Measurements from ENCODE around the gene HCFC1R1. TPM values are rescaled to one million over a fixed set of nuclear protein-coding genes. Genes with fewer than 3 reads are reported as not detected.
A peak's percentile ranks its signal among the peaks of the same experiment; 100 is the strongest.
"Not testable (repeated sequence)": the region's sequence is repeated elsewhere in the genome, so short reads cannot be mapped to it uniquely, and the experiment has no call there.

Gene HCFC1R1
- total RNA-seq: 15.5 TPM

- peak; percentile 91 to 94 for DNase-seq (ENCODE audit: low spot score in 2 of 2)
- no peak for FAIRE-seq
These were observed at the start of gene HCFC1R1, which contains the start of gene THOC6 for GRCh38 chr16:3023669-3024478. HCFC1R1 (minus strand) TSS chr16:3023942; CDS start chr16:3023941, 1 bp downstream. THOC6 (plus strand) TSS chr16:3024035; CDS start chr16:3024327, 292 bp downstream.

- FAIRE-seq (no peak), DNase-seq (ENCODE audit: low spot score in 2 of 2) (no peak)
These were observed 49.7 kb upstream of the HCFC1R1 start for GRCh38 chr16:3073448-3073847.

GRCh38 chr16:3072576-3073263 lies 49.0 kb upstream of the HCFC1R1 start:
- not testable (repeated sequence) for DNase-seq (ENCODE audit: low spot score in 2 of 2); FAIRE-seq

GRCh38 chr16:3072148-3072547 lies 48.4 kb upstream of the HCFC1R1 start:
- not testable (repeated sequence) for FAIRE-seq; DNase-seq (ENCODE audit: low spot score in 2 of 2)

GRCh38 chr16:3071655-3072054 lies 47.9 kb upstream of the HCFC1R1 start:
- no peak for DNase-seq (ENCODE audit: low spot score in 2 of 2)
- FAIRE-seq: no peak

- no peak for DNase-seq (ENCODE audit: low spot score in 2 of 2)
- no peak for FAIRE-seq
These were observed 46.9 kb upstream of the HCFC1R1 start for GRCh38 chr16:3070608-3071111.

GRCh38 chr16:3069146-3069545 lies 45.4 kb upstream of the HCFC1R1 start:
- DNase-seq (ENCODE audit: low spot score in 2 of 2); FAIRE-seq: not testable (repeated sequence)

GRCh38 chr16:3068487-3068886 lies 44.7 kb upstream of the HCFC1R1 start:
- FAIRE-seq (no peak), DNase-seq (ENCODE audit: low spot score in 2 of 2) (no peak)

- FAIRE-seq: no peak
- no peak for DNase-seq (ENCODE audit: low spot score in 2 of 2)
These were observed 42.7 kb upstream of the HCFC1R1 start for GRCh38 chr16:3066440-3066748.

GRCh38 chr16:3065742-3066439 lies 42.1 kb upstream of the HCFC1R1 start:
- DNase-seq (ENCODE audit: low spot score in 2 of 2) (no peak), FAIRE-seq (no peak)

- no peak for DNase-seq (ENCODE audit: low spot score in 2 of 2)
- no peak for FAIRE-seq
These were observed 41.5 kb upstream of the HCFC1R1 start, which contains the start of gene IL32 for GRCh38 chr16:3065069-3065741. IL32 (plus strand) TSS chr16:3065640; CDS start chr16:3065812, 172 bp downstream.

GRCh38 chr16:3063625-3064386 lies 40.1 kb upstream of the HCFC1R1 start:
- no peak for FAIRE-seq

GRCh38 chr16:3062553-3062952 lies 38.8 kb upstream of the HCFC1R1 start:
- FAIRE-seq (no peak), DNase-seq (ENCODE audit: low spot score in 2 of 2) (no peak)

More at GRCh38 chr16:3063625-3064386, 40.1 kb upstream of the HCFC1R1 start:
- DNase-seq (ENCODE audit: low spot score in 2 of 2): no peak

GRCh38 chr16:3060339-3061127 lies 36.8 kb upstream of the HCFC1R1 start:
- DNase-seq (ENCODE audit: low spot score in 2 of 2): no peak
- no peak for FAIRE-seq

- FAIRE-seq (no peak), DNase-seq (ENCODE audit: low spot score in 2 of 2) (peak in 1 of 2 donors; percentile 42)
These were observed 36.0 kb upstream of the HCFC1R1 start for GRCh38 chr16:3059723-3060242.

GRCh38 chr16:3059041-3059722 lies 35.4 kb upstream of the HCFC1R1 start:
- no peak for FAIRE-seq
- peak; percentile 91 to 96 for DNase-seq (ENCODE audit: low spot score in 2 of 2)

- DNase-seq (ENCODE audit: low spot score in 2 of 2) (peak in 1 of 2 donors; percentile 61), FAIRE-seq (no peak)
These were observed 34.6 kb upstream of the HCFC1R1 start for GRCh38 chr16:3058139-3059030.
